SK-N-SH (cell line): ENCODE results near the gene TAX1BP1. TPM values are rescaled to one million over a fixed set of nuclear protein-coding genes. Genes with fewer than 3 reads are reported as not detected.

ENCODE experiments used
- CTCF ChIA-PET: fragments of 300-600, 350-600 bp; formaldehyde crosslinking; extraction: SDS; loops from one replicate; lab custom pipeline; 2021; lab: Yijun Ruan, JAX
- POLR2A ChIA-PET: fragments of 350-600 bp; sonication (Branson Sonifier 250); formaldehyde crosslinking; extraction: SDS; loops from one replicate; lab custom pipeline; 2020; ENCODE audit warnings: antibody characterized with exemption, inconsistent platforms; lab: Yijun Ruan, JAX
- DNase-seq: peaks from one replicate; pipeline ENCODE4 v3.0.0; 2012
- H2AFZ ChIP-seq: fragments of 200-600 bp; sonication (generic); 2 replicates; pipeline ENCODE4 v1.8.1; 2016; ENCODE audit warnings: antibody characterized with exemption, mild to moderate bottlenecking, low read depth
- H3F3A ChIP-seq: fragments of 200-600 bp; sonication (generic); replicated peaks from 2 replicates; pipeline ENCODE3; 2016; ENCODE audit warnings: antibody characterized with exemption, mild to moderate bottlenecking; ENCODE audit not compliant: insufficient read depth
- H3K27ac ChIP-seq, 2 experiments: fragments of 200-500 bp in 1 of 2; fragments of 200-600 bp in 1 of 2; sonication (Bioruptor generic) in 1 of 2; sonication (generic), shearing (Covaris generic) in 1 of 2; 2 replicates each; pipeline versions ENCODE4 v1.5.1 to v1.6.1; 2014 to 2016; ENCODE audit warnings: low read depth in 2 of 2, inconsistent platforms in 1 of 2, low read length in 1 of 2, mild to moderate bottlenecking in 1 of 2, mixed read lengths in 1 of 2
- H3K27me3 ChIP-seq: fragments of 200-600 bp; sonication (generic), shearing (Covaris generic); 2 replicates; pipeline ENCODE4 v1.6.1; 2016; ENCODE audit warnings: mixed run types; ENCODE audit not compliant: insufficient read depth
- H3K36me3 ChIP-seq, 2 experiments: fragments of 200-500 bp in 1 of 2; fragments of 200-600 bp in 1 of 2; sonication (Bioruptor generic) in 1 of 2; sonication (generic) in 1 of 2; replicated peaks in 1 of 2; 2 replicates each; pipeline versions ENCODE3 to v1.5.1; 2014 to 2016; ENCODE audit warnings: low read length in 1 of 2, mild to moderate bottlenecking in 1 of 2; ENCODE audit not compliant: insufficient read depth in 2 of 2, control insufficient read depth in 1 of 2
- H3K4me1 ChIP-seq, 2 experiments: fragments of 200-500 bp in 1 of 2; fragments of 200-600 bp in 1 of 2; sonication (Bioruptor generic) in 1 of 2; sonication (generic), shearing (Covaris generic) in 1 of 2; 2 replicates each; pipeline versions ENCODE4 v1.5.1 to v1.6.1; 2014 to 2016; ENCODE audit warnings: low read depth in 1 of 2, low read length in 1 of 2, mixed run types in 1 of 2; ENCODE audit not compliant: insufficient read depth in 2 of 2, control insufficient read depth in 1 of 2
- H3K4me2 ChIP-seq: fragments of 200-600 bp; sonication (generic), shearing (Covaris generic); 2 replicates; pipeline ENCODE4 v1.6.1; 2017; ENCODE audit warnings: mixed run types
- H3K4me3 ChIP-seq, 2 experiments: fragments of 200-500 bp in 1 of 2; fragments of 200-600 bp in 1 of 2; sonication (Bioruptor generic) in 1 of 2; sonication (generic), shearing (Covaris generic) in 1 of 2; 2 replicates each; pipeline versions ENCODE4 v1.5.1 to v1.8.1; 2014 to 2016; ENCODE audit warnings: low read depth in 2 of 2, inconsistent platforms in 1 of 2, low read length in 1 of 2, mild to moderate bottlenecking in 1 of 2, mixed read lengths in 1 of 2, moderate library complexity in 1 of 2
- H3K79me2 ChIP-seq: fragments of 200-600 bp; sonication (generic); 2 replicates; pipeline ENCODE4 v1.8.1; 2017; ENCODE audit warnings: mild to moderate bottlenecking; ENCODE audit not compliant: insufficient read depth
- H3K9ac ChIP-seq: fragments of 200-600 bp; sonication (generic); 2 replicates; pipeline ENCODE4 v1.6.1; 2017; ENCODE audit warnings: mixed run types
- H3K9me2 ChIP-seq: fragments of 200-600 bp; sonication (generic); 2 replicates; pipeline ENCODE4 v1.6.1; 2017; ENCODE audit warnings: mixed run types
- H3K9me3 ChIP-seq: fragments of 200-600 bp; sonication (generic); 2 replicates; pipeline ENCODE4 v1.6.1; 2017; ENCODE audit warnings: mixed run types, mild to moderate bottlenecking, moderate library complexity
- H4K20me1 ChIP-seq: fragments of 200-600 bp; sonication (generic); 2 replicates; pipeline ENCODE4 v1.6.1; 2017; ENCODE audit warnings: mild to moderate bottlenecking, mixed run types; ENCODE audit not compliant: insufficient read depth
- EZH2phosphoT487 ChIP-seq: fragments of 200-600 bp; sonication (generic); IDR thresholded peaks from 2 replicates; pipeline ENCODE4 v1.6.1; 2017; ENCODE audit warnings: low read depth, mixed run types, mild to moderate bottlenecking, antibody characterized with exemption, moderate library complexity, borderline replicate concordance
- FOSL2 ChIP-seq: IDR thresholded peaks from 2 replicates; pipeline ENCODE4 v1.4.0; 2012; ENCODE audit warnings: low read depth, mild to moderate bottlenecking, moderate library complexity, borderline replicate concordance
- FOXM1 ChIP-seq: IDR thresholded peaks from 2 replicates; pipeline ENCODE4 v1.4.0; 2012; ENCODE audit warnings: low read depth, mild to moderate bottlenecking
- NRF1 ChIP-seq: IDR thresholded peaks from 2 replicates; pipeline ENCODE4 v1.6.1; 2012; ENCODE audit warnings: low read depth, mild to moderate bottlenecking, low read length
- PBX3 ChIP-seq: IDR thresholded peaks from 2 replicates; pipeline ENCODE4; 2012
- SIN3A ChIP-seq: IDR thresholded peaks from 2 replicates; pipeline ENCODE4 v1.6.1; 2012; ENCODE audit warnings: low read depth, mild to moderate bottlenecking, low read length, moderate library complexity, borderline replicate concordance
- TEAD4 ChIP-seq: IDR thresholded peaks from 2 replicates; pipeline ENCODE4 v1.4.0; 2012; ENCODE audit warnings: mild to moderate bottlenecking, borderline replicate concordance; ENCODE audit not compliant: insufficient read depth
- YY1 ChIP-seq: IDR thresholded peaks from 2 replicates; pipeline ENCODE4 v1.4.0; 2012; ENCODE audit warnings: low read depth, mild to moderate bottlenecking
- WGBS: methylation state at CpG from one replicate; pipeline ENCODE4 v1.1.6; 2017; ENCODE audit warnings: low lambda C conversion rate; 5-methylcytosine and 5-hydroxymethylcytosine counted together
- polyA plus RNA-seq, 3 experiments: library from polyadenylated mRNA; depleted of rRNA; stranded (reverse); fragments of >200 nt; gene quantifications; 2 replicates each; pipeline ENCODE4 v1.2.3, GENCODE V29; 2012

The TAX1BP1 gene
- polyA plus RNA-seq, 1 of the 3 experiments (the other 2 are of a cell fraction): 70.3 TPM

GRCh38 chr7:27866828-27867672, 127.1 kb downstream of the TAX1BP1 start:
- TF ChIP-seq NRF1 (no peak), PBX3 (no peak), EZH2phosphoT487 (no peak), SIN3A (no peak)

GRCh38 chr7:27868131-27868550, 128.2 kb downstream of the TAX1BP1 start:
- CTCF ChIA-PET: no interaction called here
- Histone ChIP-seq H3K4me1 (peaks cover 0 to 3% of the 10 kb centered on the region in 2 experiments; a peak in 2 of 4 replicates), H2AFZ (no peak overlapping the region), H3K9ac (no peak overlapping the region), H3K27ac (no peak overlapping the region), H3K36me3 (no peaks in the 10 kb centered on the region), H3F3A (no peaks in the 10 kb centered on the region), H4K20me1 (no peaks in the 10 kb centered on the region), H3K27me3 (no peaks in the 10 kb centered on the region), H3K9me3 (no peaks in the 10 kb centered on the region), H3K4me2 (no peak overlapping the region), H3K4me3 (no peak overlapping the region), H3K79me2 (no peaks in the 10 kb centered on the region), H3K9me2 (no peaks in the 10 kb centered on the region)
- no peak for DNase-seq
- POLR2A ChIA-PET: no interaction called here
- TF ChIP-seq FOXM1 (no peak), FOSL2 (no peak), TEAD4 (no peak), NRF1 (no peak), PBX3 (no peak), YY1 (no peak)
- WGBS: 95% methylated on average over 15 of the region's 15 CpGs

More at GRCh38 chr7:27866828-27867672, 127.1 kb downstream of the TAX1BP1 start:
- no peak overlapping the region for H3K27ac ChIP-seq
- CTCF ChIA-PET: interaction anchor here (0.6 to 1.0 kb wide), 2 partner anchors 39 to 815 kb away, joined by 3 read pairs; no protein-coding TSS in a partner anchor
- no peak overlapping the region for H3K4me3 ChIP-seq
- POLR2A ChIA-PET: no interaction called here
- no peaks in the 10 kb centered on the region for H3K9me3 ChIP-seq
- H3K4me1 ChIP-seq: no peaks in the 10 kb centered on the region; a peak in 1 of 4 replicates
- no peak overlapping the region for H3K4me2 ChIP-seq
- no peaks in the 10 kb centered on the region for H3K79me2 ChIP-seq
- no peaks in the 10 kb centered on the region for H3K27me3 ChIP-seq
- no peak overlapping the region for H3K9ac ChIP-seq
- DNase-seq: no peak
- no peak overlapping the region for H2AFZ ChIP-seq
- no peaks in the 10 kb centered on the region for H3F3A ChIP-seq
- no peaks in the 10 kb centered on the region for H3K9me2 ChIP-seq
- 86% methylated on average over 17 of the region's 17 CpGs for WGBS
- H4K20me1 ChIP-seq: no peaks in the 10 kb centered on the region
- no peaks in the 10 kb centered on the region for H3K36me3 ChIP-seq
